SU-DHL-6 (cell line): Measurements from ENCODE around the gene PNPLA7.

Source experiments
- H2AFZ ChIP-seq: fragments of 200-600 bp; sonication (generic); 2 replicates; pipeline ENCODE4 v1.6.1; 2014; ENCODE audit warnings: low read depth, mild to moderate bottlenecking, moderate library complexity, mixed read lengths, antibody characterized with exemption, low read length; ENCODE audit not compliant: severe bottlenecking
- H3F3A ChIP-seq: fragments of 200-600 bp; shearing (Covaris generic); 2 replicates; pipeline ENCODE4 v1.6.0; 2016; ENCODE audit warnings: antibody characterized with exemption, mild to moderate bottlenecking; ENCODE audit not compliant: insufficient read depth
- H3K27ac ChIP-seq: fragments of 200-600 bp; sonication (generic); 2 replicates; pipeline ENCODE4 v1.5.1; 2016; ENCODE audit warnings: low read depth, mild to moderate bottlenecking, low read length, moderate library complexity, mixed read lengths
- H3K27me3 ChIP-seq: fragments of 200-600 bp; sonication (generic), shearing (Covaris generic); 2 replicates; pipeline ENCODE4 v1.6.0; 2014; ENCODE audit warnings: mild to moderate bottlenecking, low read length
- H3K36me3 ChIP-seq: fragments of 200-600 bp; sonication (generic); 2 replicates; pipeline ENCODE4 v1.6.1; 2014; ENCODE audit warnings: mild to moderate bottlenecking, low read length, mixed read lengths
- H3K4me2 ChIP-seq: fragments of 300-600, 200-600 bp; shearing (Covaris generic), sonication (generic); 2 replicates; pipeline ENCODE4 v1.6.0; 2014; ENCODE audit warnings: low read length, low read depth, mild to moderate bottlenecking; ENCODE audit not compliant: poor library complexity, severe bottlenecking
- H3K4me3 ChIP-seq: fragments of 200-600 bp; sonication (generic); 2 replicates; pipeline ENCODE4 v1.5.1; 2014; ENCODE audit warnings: antibody characterized with exemption, low read length, mild to moderate bottlenecking, mixed read lengths; ENCODE audit not compliant: insufficient read depth, poor library complexity, severe bottlenecking
- H3K79me2 ChIP-seq: fragments of 200-600 bp; sonication (generic); 2 replicates; pipeline ENCODE4 v1.6.1; 2014; ENCODE audit warnings: mild to moderate bottlenecking, low read length, moderate library complexity; ENCODE audit not compliant: insufficient read depth
- H3K9ac ChIP-seq: fragments of 200-600 bp; sonication (generic); 2 replicates; pipeline ENCODE4 v1.7.0; 2014; ENCODE audit warnings: mild to moderate bottlenecking, low read length
- H3K9me2 ChIP-seq: fragments of 200-600 bp; sonication (generic); replicated peaks from 2 replicates; pipeline ENCODE4 v1.6.1; 2014; ENCODE audit warnings: low read length; ENCODE audit not compliant: insufficient read depth
- H3K9me3 ChIP-seq: fragments of 200-600 bp; sonication (generic); 2 replicates; pipeline ENCODE4 v1.6.1; 2014; ENCODE audit warnings: low read length, mixed read lengths; ENCODE audit not compliant: insufficient read depth
- H4K20me1 ChIP-seq: fragments of 200-600 bp; sonication (generic); 2 replicates; pipeline ENCODE4 v1.6.1; 2014; ENCODE audit warnings: low read depth, mild to moderate bottlenecking, antibody characterized with exemption, low read length, moderate library complexity, mixed read lengths
- CTCF ChIP-seq: fragments of 200-600 bp; sonication (generic); IDR thresholded peaks from one replicate; pipeline ENCODE4 v1.5.1; 2017; ENCODE audit warnings: antibody characterized with exemption, mild to moderate bottlenecking, low read length, moderate library complexity; ENCODE audit not compliant: insufficient read depth, poor library complexity, severe bottlenecking
- EZH2phosphoT487 ChIP-seq: fragments of 200-600 bp; sonication (generic), shearing (Covaris generic); conservative IDR thresholded peaks from 2 replicates; pipeline ENCODE4 v1.6.1; 2018; ENCODE audit warnings: mild to moderate bottlenecking, antibody characterized with exemption, low read length, moderate library complexity, mixed read lengths

The PNPLA7 gene

DNA sequence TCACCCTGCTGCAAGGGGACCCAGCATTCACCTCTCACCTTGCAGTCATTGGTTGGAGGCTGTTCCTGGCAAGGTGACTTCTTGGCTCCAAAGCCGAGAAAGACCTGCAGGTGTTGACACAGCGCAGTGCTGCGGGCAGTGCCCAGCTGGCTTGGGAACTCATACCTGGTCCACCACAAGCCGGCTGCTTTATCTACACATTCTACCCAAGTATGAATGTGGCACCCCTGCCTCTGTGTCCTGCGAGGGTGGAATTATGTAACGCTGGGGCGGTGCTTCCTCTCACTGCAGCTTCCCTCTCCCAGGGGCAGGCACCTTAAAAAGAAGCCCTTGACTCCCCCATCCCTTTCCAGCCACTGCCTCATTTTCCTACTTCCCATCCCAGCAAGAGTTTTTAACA lies 42.6 kb upstream of the PNPLA7 start:
- Histone ChIP-seq H3K4me2 (no peak overlapping the region), H3K9me2 (no peaks in the 10 kb centered on the region), H2AFZ (no peak overlapping the region), H3K27ac (no peak overlapping the region), H3K9me3 (no peaks in the 10 kb centered on the region), H4K20me1 (0 out of 2 replicates have a peak, but pooled peaks cover 3% of the 10 kb centered on the region), H3K9ac (no peak overlapping the region), H3F3A (no peaks in the 10 kb centered on the region), H3K4me3 (no peak overlapping the region), H3K79me2 (no peaks in the 10 kb centered on the region; the same call in 1 of the 2 replicates), H3K36me3 (no peaks in the 10 kb centered on the region), H3K27me3 (no peaks in the 10 kb centered on the region)
- TF ChIP-seq EZH2phosphoT487 (no peak), CTCF (no peak)

GRCh38 chr9:137590469-137591383 lies 40.5 kb upstream of the PNPLA7 start, which contains the start of gene ZMYND19:
ZMYND19 (minus strand) TSS chr9:137590512; CDS start chr9:137590263, 249 bp downstream.
- H4K20me1 ChIP-seq: 0 out of 2 replicates have a peak, but pooled peaks cover 3% of the 10 kb centered on the region
- H3K36me3 ChIP-seq: no peaks in the 10 kb centered on the region
- H3K9me2 ChIP-seq: no peaks in the 10 kb centered on the region
- TF ChIP-seq CTCF (no peak), EZH2phosphoT487 (no peak)
- peak within 1 kb of the TSS; percentile 69 for H3K9ac ChIP-seq
- no peaks in the 10 kb centered on the region for H3K9me3 ChIP-seq
- H3F3A ChIP-seq: no peaks in the 10 kb centered on the region
- peak within 1 kb of the TSS; percentile 73 for H3K4me2 ChIP-seq
- peak within 1 kb of the TSS; percentile 99 for H2AFZ ChIP-seq
- peak within 1 kb of the TSS; percentile 88 for H3K4me3 ChIP-seq
- no peaks in the 10 kb centered on the region for H3K27me3 ChIP-seq
- no peaks in the 10 kb centered on the region; the same call in 1 of the 2 replicates for H3K79me2 ChIP-seq
- no peak within 1 kb of the TSS; the same call in 1 of the 2 replicates for H3K27ac ChIP-seq

GRCh38 chr9:137590123-137590468 lies 39.9 kb upstream of the PNPLA7 start:
- H3K9ac ChIP-seq: peak overlapping the region; percentile 69
- peak overlapping the region; percentile 54 for H3K4me2 ChIP-seq
- no peaks in the 10 kb centered on the region; the same call in 1 of the 2 replicates for H3K79me2 ChIP-seq
- TF ChIP-seq CTCF (no peak), EZH2phosphoT487 (no peak)
- no peak overlapping the region for H2AFZ ChIP-seq
- no peaks in the 10 kb centered on the region for H3K9me2 ChIP-seq
- no peaks in the 10 kb centered on the region for H3K27me3 ChIP-seq
- no peaks in the 10 kb centered on the region for H3F3A ChIP-seq
- H3K9me3 ChIP-seq: no peaks in the 10 kb centered on the region
- no peak overlapping the region; the same call in 1 of the 2 replicates for H3K27ac ChIP-seq
- 0 out of 2 replicates have a peak, but pooled peaks cover 3% of the 10 kb centered on the region for H4K20me1 ChIP-seq
- no peaks in the 10 kb centered on the region for H3K36me3 ChIP-seq
- H3K4me3 ChIP-seq: peak overlapping the region; percentile 52
